CD4-positive, alpha-beta T cell treated with Interleukin-1 beta for 1 hour (primary cell): ENCODE results near the gene FAM174C.
"Not testable (repeated sequence)": the region's sequence is repeated elsewhere in the genome, so short reads cannot be mapped to it uniquely, and the experiment has no call there.

Source experiments
- DNase-seq, 2 donors: peaks; one replicate each; pipeline ENCODE4 v3.0.0-alpha.2; 2020 to 2022

The FAM174C gene

GRCh38 chr19:1288226-1288612 lies 12.9 kb downstream of the FAM174C start:
- DNase-seq = no peak

- no peak for DNase-seq
Observed at GRCh38 chr19:1288833-1289685, 13.7 kb downstream of the FAM174C start.

GRCh38 chr19:1289686-1290025 lies 14.3 kb downstream of the FAM174C start:
- no peak for DNase-seq

GRCh38 chr19:1290196-1290702 lies 14.9 kb downstream of the FAM174C start:
- no peak for DNase-seq

- no peak for DNase-seq
Observed at GRCh38 chr19:1290703-1291651, 15.6 kb downstream of the FAM174C start.

- DNase-seq = no peak
Observed at GRCh38 chr19:1291761-1292418, 16.6 kb downstream of the FAM174C start.

- no peak for DNase-seq
Observed at GRCh38 chr19:1292419-1293151, 17.3 kb downstream of the FAM174C start.

- DNase-seq = no peak
Observed at GRCh38 chr19:1293782-1294604, 18.7 kb downstream of the FAM174C start.

- DNase-seq = no peak
Observed at GRCh38 chr19:1294688-1295087, 19.4 kb downstream of the FAM174C start.

GRCh38 chr19:1295169-1296012 lies 20.1 kb downstream of the FAM174C start:
- DNase-seq = peak in 1 of 2 donors; percentile 44

- DNase-seq = no peak
Observed at GRCh38 chr19:1296078-1296477, 20.7 kb downstream of the FAM174C start.

GRCh38 chr19:1296575-1297271 lies 21.4 kb downstream of the FAM174C start:
- no peak for DNase-seq

- DNase-seq = no peak
Observed at GRCh38 chr19:1298235-1298634, 22.9 kb downstream of the FAM174C start.

- no peak for DNase-seq
Observed at GRCh38 chr19:1299801-1300200, 24.5 kb downstream of the FAM174C start.

GRCh38 chr19:1300744-1301490 lies 25.6 kb downstream of the FAM174C start:
- DNase-seq = no peak

- no peak for DNase-seq
Observed at GRCh38 chr19:1302533-1303239, 27.4 kb downstream of the FAM174C start.

- DNase-seq = no peak
Observed at GRCh38 chr19:1304197-1304924, 29.0 kb downstream of the FAM174C start.

GRCh38 chr19:1305354-1305753 lies 30.0 kb downstream of the FAM174C start:
- DNase-seq = not testable (repeated sequence)
